NCI-H2171 treated with DMSO at 0.1 percent for 48 hours (cell line): Measurements from ENCODE around the gene SALL3.
A peak's percentile ranks its signal among the peaks of the same experiment; 100 is the strongest.

ENCODE experiments used
- DNase-seq: peaks from one replicate; lab custom pipeline; 2025; lab: John Stamatoyannopoulos, UW

Gene SALL3

GRCh38 chr18:78980777-78981380, 1.3 kb downstream of the SALL3 start:
- DNase-seq = no peak

- DNase-seq = no peak
These were observed 1.8 kb downstream of the SALL3 start for GRCh38 chr18:78981394-78981831.

GRCh38 chr18:78981989-78982620, 2.5 kb downstream of the SALL3 start:
- no peak for DNase-seq

GRCh38 chr18:78983512-78983911, 3.9 kb downstream of the SALL3 start:
- DNase-seq = no peak

GRCh38 chr18:78984941-78985784, 5.5 kb downstream of the SALL3 start:
- DNase-seq = no peak

GRCh38 chr18:78986018-78986481, 6.4 kb downstream of the SALL3 start:
- DNase-seq = peak; percentile 2

GRCh38 chr18:78991446-78991845, 11.8 kb downstream of the SALL3 start:
- DNase-seq = no peak

GRCh38 chr18:78992041-78993011, 12.7 kb downstream of the SALL3 start:
- no peak for DNase-seq

- no peak for DNase-seq
These were observed 13.7 kb downstream of the SALL3 start for GRCh38 chr18:78993014-78993926.

GRCh38 chr18:78994000-78994399, 14.4 kb downstream of the SALL3 start:
- no peak for DNase-seq

- DNase-seq = no peak
These were observed 14.9 kb downstream of the SALL3 start for GRCh38 chr18:78994531-78994930.

- no peak for DNase-seq
These were observed 15.5 kb downstream of the SALL3 start for GRCh38 chr18:78994977-78995582.

GRCh38 chr18:78995740-78996395, 16.2 kb downstream of the SALL3 start:
- DNase-seq = no peak

GRCh38 chr18:78996741-78997490, 17.3 kb downstream of the SALL3 start:
- DNase-seq = no peak

- DNase-seq = no peak
These were observed 18.9 kb downstream of the SALL3 start for GRCh38 chr18:78998371-78999071.

- no peak for DNase-seq
These were observed 20.3 kb downstream of the SALL3 start for GRCh38 chr18:78999939-79000338.

- DNase-seq = no peak
These were observed 21.4 kb downstream of the SALL3 start for GRCh38 chr18:79000997-79001396.

GRCh38 chr18:79005653-79006052, 26.0 kb downstream of the SALL3 start:
- DNase-seq = no peak
